HFFc6 (cell line): ENCODE measurements around the gene KIF12. TPM values are rescaled to one million over a fixed set of nuclear protein-coding genes. Genes with fewer than 3 reads are reported as not detected.

ENCODE experiments used
- DNase-seq: peaks from one replicate; pipeline ENCODE4 v3.0.0-alpha.2; 2018
- H3K27ac Mint-ChIP-seq: 2 replicates; pipeline ENCODE4 v1.8.0; 2020; ENCODE audit warnings: mild to moderate bottlenecking, mixed read lengths
- H3K27me3 Mint-ChIP-seq: 2 replicates; pipeline ENCODE4 v1.8.0; 2021; ENCODE audit warnings: mild to moderate bottlenecking, moderate library complexity, mixed read lengths; ENCODE audit not compliant: insufficient read depth
- H3K36me3 Mint-ChIP-seq: 2 replicates; pipeline ENCODE4 v1.8.0; 2021; ENCODE audit warnings: low read depth, mixed read lengths
- H3K4me1 Mint-ChIP-seq: 2 replicates; pipeline ENCODE4 v1.8.0; 2020; ENCODE audit warnings: low read depth, mixed read lengths
- H3K4me3 Mint-ChIP-seq: 2 replicates; pipeline ENCODE4 v1.8.0; 2020; ENCODE audit warnings: mild to moderate bottlenecking, moderate library complexity, mixed read lengths
- H3K9me3 Mint-ChIP-seq: 2 replicates; pipeline ENCODE4 v1.8.0; 2020; ENCODE audit warnings: mild to moderate bottlenecking, mixed read lengths
- CTCF ChIP-seq: fragments of 200-600 bp; sonication (generic); IDR thresholded peaks from 2 replicates; pipeline ENCODE4 v1.5.0; 2021; ENCODE audit warnings: antibody characterized with exemption, mild to moderate bottlenecking
- total RNA-seq, 6 experiments: library from RNA; stranded (reverse); fragmentation: NEBNext Ultra II Directional; extraction: Animal tissue kit (Norgen Biotek cat#: 25700); gene quantifications; 2 replicates in 1 of 6; 3 replicates in 5 of 6; pipeline ENCODE4 v1.2.3, GENCODE V29; 2021

KIF12 gene
- total RNA-seq, 6 experiments from 2014 or later = not detected

- Mint-ChIP-seq H3K4me3 (no peak overlapping the region), H3K9me3 (no peaks in the 10 kb centered on the region), H3K4me1 (peaks cover 5% of the 10 kb centered on the region; the same call in 1 of the 2 replicates), H3K27me3 (peaks cover 23% of the 10 kb centered on the region), H3K36me3 (no peaks in the 10 kb centered on the region), H3K27ac (no peak overlapping the region)
- no peak for DNase-seq
- TF ChIP-seq CTCF = no peak
Observed at GRCh38 chr9:114089206-114089840, 9.8 kb downstream of the KIF12 start.

- Mint-ChIP-seq H3K27ac (no peak overlapping the region), H3K36me3 (no peaks in the 10 kb centered on the region), H3K4me1 (peaks cover 5% of the 10 kb centered on the region; the same call in 1 of the 2 replicates), H3K27me3 (peaks cover 23% of the 10 kb centered on the region), H3K9me3 (no peaks in the 10 kb centered on the region), H3K4me3 (no peak overlapping the region)
- DNase-seq = no peak
- TF ChIP-seq CTCF = no peak
Observed at GRCh38 chr9:114088571-114089170, 10.4 kb downstream of the KIF12 start.

- Mint-ChIP-seq H3K9me3 (no peaks in the 10 kb centered on the region), H3K4me1 (peaks cover 7% of the 10 kb centered on the region; the same call in 1 of the 2 replicates), H3K27me3 (peaks cover 16% of the 10 kb centered on the region), H3K36me3 (no peaks in the 10 kb centered on the region), H3K27ac (no peak overlapping the region), H3K4me3 (no peak overlapping the region)
- no peak for DNase-seq
- TF ChIP-seq CTCF = no peak
Observed at GRCh38 chr9:114087721-114088120, 11.4 kb downstream of the KIF12 start.

GRCh38 chr9:114086607-114087006, 12.5 kb downstream of the KIF12 start:
- no peak for DNase-seq
- H3K27ac Mint-ChIP-seq = no peak overlapping the region
- H3K27me3 Mint-ChIP-seq = peaks cover 15% of the 10 kb centered on the region
- H3K9me3 Mint-ChIP-seq = no peaks in the 10 kb centered on the region
- no peak for TF ChIP-seq CTCF
- no peaks in the 10 kb centered on the region for H3K36me3 Mint-ChIP-seq
- H3K4me1 Mint-ChIP-seq = peaks cover 10% of the 10 kb centered on the region; the same call in 1 of the 2 replicates
- no peak overlapping the region for H3K4me3 Mint-ChIP-seq

GRCh38 chr9:114086009-114086408, 13.1 kb downstream of the KIF12 start:
- Mint-ChIP-seq H3K27me3 (peaks cover 15% of the 10 kb centered on the region), H3K4me1 (peaks cover 10% of the 10 kb centered on the region; the same call in 1 of the 2 replicates), H3K36me3 (no peaks in the 10 kb centered on the region), H3K4me3 (no peak overlapping the region), H3K9me3 (no peaks in the 10 kb centered on the region), H3K27ac (no peak overlapping the region)
- no peak for TF ChIP-seq CTCF
- DNase-seq = no peak
